ENCODE results near the gene KCNJ1.

KCNJ1 gene

GRCh38 chr11:128901653-128902514 lies 34.8 kb upstream of the KCNJ1 start:
- DNase-seq (ENCODE audit: low read depth in 2 of 2): no peak

GRCh38 chr11:128900468-128900867 lies 33.4 kb upstream of the KCNJ1 start:
- DNase-seq (ENCODE audit: low read depth in 2 of 2): no peak

GRCh38 chr11:128898580-128899344 lies 31.7 kb upstream of the KCNJ1 start:
- DNase-seq (ENCODE audit: low read depth in 2 of 2): no peak

- no peak for DNase-seq (ENCODE audit: low read depth in 2 of 2)
Observed at GRCh38 chr11:128897826-128898225, 30.7 kb upstream of the KCNJ1 start.

- DNase-seq (ENCODE audit: low read depth in 2 of 2): no peak
Observed at GRCh38 chr11:128896356-128896755, 29.3 kb upstream of the KCNJ1 start.

- no peak for DNase-seq (ENCODE audit: low read depth in 2 of 2)
Observed at GRCh38 chr11:128895526-128895925, 28.4 kb upstream of the KCNJ1 start.

GRCh38 chr11:128894685-128895084 lies 27.6 kb upstream of the KCNJ1 start:
- no peak for DNase-seq (ENCODE audit: low read depth in 2 of 2)

- no peak for DNase-seq (ENCODE audit: low read depth in 2 of 2)
Observed at GRCh38 chr11:128894286-128894681, 27.2 kb upstream of the KCNJ1 start.

- DNase-seq (ENCODE audit: low read depth in 2 of 2): no peak
Observed at GRCh38 chr11:128893578-128894285, 26.6 kb upstream of the KCNJ1 start.

GRCh38 chr11:128892866-128893565 lies 25.9 kb upstream of the KCNJ1 start:
- DNase-seq (ENCODE audit: low read depth in 2 of 2): no peak

GRCh38 chr11:128891913-128892398 lies 24.9 kb upstream of the KCNJ1 start:
- DNase-seq (ENCODE audit: low read depth in 2 of 2): no peak

GRCh38 chr11:128890543-128891368 lies 23.7 kb upstream of the KCNJ1 start, which contains the start of gene KCNJ5:
Gene KCNJ5, plus strand, starts transcription at chr11:128891356. Its CDS starts 19,918 bp downstream, at chr11:128911274.
- no peak for DNase-seq (ENCODE audit: low read depth in 2 of 2)

- no peak for DNase-seq (ENCODE audit: low read depth in 2 of 2)
Observed at GRCh38 chr11:128890216-128890542, 23.1 kb upstream of the KCNJ1 start.

- DNase-seq (ENCODE audit: low read depth in 2 of 2): no peak
Observed at GRCh38 chr11:128889657-128890213, 22.6 kb upstream of the KCNJ1 start.

GRCh38 chr11:128888034-128888985 lies 21.2 kb upstream of the KCNJ1 start:
- DNase-seq (ENCODE audit: low read depth in 2 of 2): no peak

- no peak for DNase-seq (ENCODE audit: low read depth in 2 of 2)
Observed at GRCh38 chr11:128886406-128887124, 19.5 kb upstream of the KCNJ1 start.

- DNase-seq (ENCODE audit: low read depth in 2 of 2): peak in 1 of 2 experiments; percentile 42
Observed at GRCh38 chr11:128884703-128885338, 17.7 kb upstream of the KCNJ1 start.

- DNase-seq (ENCODE audit: low read depth in 2 of 2): no peak
Observed at GRCh38 chr11:128884054-128884453, 17.0 kb upstream of the KCNJ1 start.
